Epidermal melanocyte (primary cell): ENCODE results near the gene MYO1D.
"Not testable (repeated sequence)": the region's sequence is repeated elsewhere in the genome, so short reads cannot be mapped to it uniquely, and the experiment has no call there.

Experiments
- DNase-seq: peaks from one replicate; pipeline ENCODE4 v3.0.0; 2011; ENCODE audit warnings: low spot score; ENCODE audit not compliant: insufficient read length

MYO1D gene

DNA sequence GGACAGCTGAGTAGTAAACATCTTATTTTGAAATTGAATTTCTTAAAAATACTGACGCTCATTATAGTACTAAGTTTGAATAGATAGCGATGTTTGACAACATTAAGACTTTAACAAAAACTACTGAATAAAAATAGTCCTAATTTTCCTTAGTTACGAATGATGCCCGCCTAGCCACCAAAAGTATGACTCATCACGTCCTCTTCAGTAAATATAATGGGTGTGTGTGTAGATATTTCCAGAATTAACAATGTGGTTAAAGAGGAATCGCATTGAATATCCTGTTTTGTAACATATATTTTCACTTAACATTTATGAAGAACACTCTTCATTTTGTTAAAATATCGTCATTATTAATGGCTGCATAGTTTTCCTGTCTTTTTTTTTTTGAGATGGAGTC, 187.6 kb downstream of the MYO1D start:
- DNase-seq: no peak

DNA sequence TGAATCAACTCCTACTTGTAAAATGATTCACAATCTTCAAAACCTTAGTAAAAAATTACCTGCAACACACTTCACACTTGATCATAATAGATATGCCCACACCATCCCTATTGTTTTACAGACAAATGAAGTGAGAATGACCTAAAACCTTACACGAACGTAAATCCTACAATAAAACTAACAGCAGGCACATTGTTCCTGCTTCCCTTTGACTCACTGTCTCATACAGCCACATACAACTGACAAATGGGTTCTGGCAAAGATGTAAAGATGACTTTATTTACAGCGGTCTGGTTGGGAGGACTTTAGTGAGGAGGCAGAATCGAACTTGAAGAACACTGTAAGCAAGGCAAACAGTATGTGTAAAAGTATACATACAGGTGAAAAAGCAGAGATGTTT, 188.7 kb downstream of the MYO1D start:
- DNase-seq: no peak

DNA sequence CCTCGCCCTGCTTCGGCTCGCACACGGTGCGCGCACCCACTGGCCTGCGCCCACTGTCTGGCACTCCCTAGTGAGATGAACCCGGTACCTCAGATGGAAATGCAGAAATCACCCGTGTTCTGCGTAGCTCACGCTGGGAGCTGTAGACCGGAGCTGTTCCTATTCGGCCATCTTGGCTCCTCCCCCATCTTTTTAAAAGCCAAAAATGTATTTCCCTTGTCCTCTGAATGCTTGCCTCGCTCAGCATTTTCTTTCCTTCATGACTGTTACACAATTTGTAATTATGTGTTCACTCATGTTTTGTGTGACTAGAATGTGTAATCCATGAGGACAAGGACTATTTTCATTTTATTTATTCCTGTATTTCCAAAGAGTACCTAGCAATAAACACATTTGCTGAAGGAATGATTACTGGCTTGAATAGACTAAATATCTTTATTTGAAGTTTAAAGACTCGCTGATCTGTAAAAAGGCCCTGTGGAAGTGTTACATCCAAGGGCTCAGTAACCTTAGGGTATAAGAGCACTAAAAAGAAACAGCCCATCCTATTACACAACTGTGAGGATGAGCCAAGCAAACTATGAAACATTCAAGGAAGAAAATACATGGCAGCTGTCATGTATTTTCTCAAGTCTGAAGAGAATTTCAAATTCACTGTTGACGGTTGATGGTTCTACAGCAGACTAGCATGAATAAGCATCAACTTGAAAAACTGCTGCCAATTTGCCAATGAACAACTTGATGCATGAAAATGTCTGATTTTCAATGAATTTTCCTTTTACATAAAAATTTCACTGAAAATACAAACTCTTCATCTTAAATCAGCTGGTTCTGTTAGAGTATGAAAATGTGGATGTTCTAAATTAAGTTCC, 192.6 kb downstream of the MYO1D start:
- no peak for DNase-seq

DNA sequence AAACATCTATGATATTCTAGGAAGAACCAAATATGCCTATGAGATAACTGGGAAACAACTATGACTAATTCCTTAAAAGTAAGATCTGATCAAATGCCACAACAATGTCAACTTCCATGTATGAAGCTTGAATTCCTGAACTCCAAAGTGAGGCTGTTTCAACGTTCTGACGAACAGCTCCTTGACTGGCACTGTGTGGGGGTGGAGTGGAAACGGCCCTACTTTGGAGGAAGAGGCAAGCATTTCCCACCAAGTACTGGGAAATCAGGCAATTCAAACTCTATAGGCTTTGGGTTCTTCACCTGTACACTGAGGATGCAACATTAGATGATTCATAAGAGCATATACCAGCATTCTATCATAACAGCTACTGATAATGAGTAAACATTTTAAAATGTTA, 203.0 kb downstream of the MYO1D start:
- DNase-seq: no peak

DNA sequence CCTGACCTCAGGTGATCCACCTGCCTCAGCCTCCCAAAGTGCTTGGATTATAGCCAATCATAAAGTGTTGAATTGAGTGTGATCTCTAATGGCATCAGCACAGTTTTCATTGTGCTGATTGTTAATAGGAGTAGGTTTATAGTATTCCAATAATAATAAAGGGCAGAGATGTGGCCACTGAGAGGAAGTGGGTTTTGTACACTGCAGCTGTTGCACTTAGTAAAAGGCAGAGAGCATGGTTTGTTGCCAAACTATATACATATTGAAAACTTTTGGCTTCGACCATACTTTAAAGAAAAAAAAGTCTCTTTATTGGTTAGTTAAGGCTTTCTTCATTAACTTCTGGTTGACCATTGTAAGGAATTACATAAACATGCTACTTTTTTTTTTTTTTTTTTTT, 204.2 kb downstream of the MYO1D start:
- DNase-seq: no peak

DNA sequence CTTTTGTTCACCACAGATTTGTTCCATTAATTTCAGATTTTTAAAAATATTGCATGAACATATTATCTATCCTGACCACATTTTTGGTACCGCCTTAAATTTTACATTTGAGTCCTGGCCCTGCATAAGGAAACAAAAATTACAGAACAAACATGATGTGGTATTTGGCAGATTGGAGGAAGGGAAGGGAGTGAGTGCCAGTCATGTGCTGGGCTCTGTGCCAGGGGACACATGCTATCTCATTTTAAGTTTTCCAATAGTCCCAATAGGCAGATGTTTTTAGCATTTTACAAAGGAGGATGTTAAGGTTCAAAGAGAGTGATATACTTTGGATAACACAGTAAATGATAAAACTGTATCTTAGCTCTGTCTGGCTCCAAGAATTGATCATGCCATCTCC, 205.0 kb downstream of the MYO1D start:
- DNase-seq: no peak

DNA sequence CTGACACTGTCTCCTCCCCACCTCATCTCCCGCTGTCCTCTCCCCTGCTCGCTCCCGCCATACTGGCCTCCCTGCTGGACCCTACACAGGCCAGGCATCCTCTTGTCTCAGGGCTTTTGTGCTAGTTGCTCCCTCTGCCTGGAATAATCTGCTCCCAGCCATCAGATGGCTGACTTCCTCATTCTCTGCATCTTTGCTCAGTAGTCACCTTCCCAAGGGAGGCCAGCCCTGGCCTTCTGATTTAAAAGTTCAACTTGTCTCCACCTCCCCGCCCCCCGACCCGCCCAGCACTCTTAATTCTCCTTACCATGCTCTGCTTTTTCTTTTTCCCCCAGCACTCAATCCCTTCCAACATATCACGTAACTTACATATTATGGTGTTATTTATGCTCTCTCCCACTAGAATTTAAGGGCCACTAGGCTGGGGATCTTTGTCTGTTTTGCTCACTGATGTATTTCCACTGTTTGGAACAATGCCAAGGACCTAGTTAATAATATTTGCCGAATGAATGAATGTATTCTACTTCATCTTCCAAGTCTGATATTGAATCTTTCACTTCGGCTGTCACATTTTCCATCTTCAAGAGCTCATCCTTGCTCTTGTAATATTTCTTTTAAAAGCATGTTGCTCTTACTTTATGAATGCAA, 211.9 kb downstream of the MYO1D start:
- DNase-seq: no peak

DNA sequence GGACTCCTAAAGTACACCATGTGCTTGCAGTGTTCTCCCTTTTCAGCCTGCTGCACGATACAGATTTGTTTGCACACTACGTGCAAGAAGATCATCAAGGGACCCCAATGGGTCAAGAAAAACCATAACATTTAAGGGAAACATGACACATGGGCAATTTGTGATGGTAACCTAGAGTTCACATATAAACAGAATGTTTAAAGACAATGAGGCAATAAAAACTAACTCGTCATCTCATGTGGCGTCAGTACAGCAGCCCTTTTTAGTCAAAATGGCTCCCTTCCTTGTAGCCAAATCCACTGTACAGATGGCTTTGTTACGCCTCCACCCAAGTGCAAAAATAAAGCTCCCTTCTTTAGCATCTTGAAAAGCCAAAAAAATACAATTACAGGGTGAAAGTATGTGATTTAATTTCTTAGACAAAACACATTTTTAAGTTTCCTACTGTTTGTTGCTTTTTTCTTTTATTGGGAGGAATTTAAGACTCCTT, 216.4 kb downstream of the MYO1D start:
- no peak for DNase-seq

DNA sequence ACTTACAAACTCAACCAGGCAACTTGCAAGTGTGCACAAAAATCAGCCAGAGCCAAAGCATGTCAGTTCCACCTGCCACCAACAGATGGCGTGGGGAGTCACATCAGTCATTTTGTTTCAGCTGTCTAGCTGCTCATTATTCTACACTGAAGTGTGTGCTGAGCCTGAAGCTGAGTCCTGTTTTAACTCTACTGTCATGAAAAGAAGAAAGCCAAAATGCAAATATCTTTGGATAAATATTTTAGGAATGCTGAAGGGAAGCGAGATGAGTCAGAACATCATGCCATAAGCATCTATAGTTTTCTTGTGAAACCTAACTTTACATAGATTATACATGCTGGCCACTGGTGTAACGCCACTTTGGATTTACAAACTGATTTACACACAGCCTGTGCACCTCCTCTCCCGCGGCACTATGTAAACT, 217.5 kb downstream of the MYO1D start:
- peak; percentile 82 for DNase-seq

DNA sequence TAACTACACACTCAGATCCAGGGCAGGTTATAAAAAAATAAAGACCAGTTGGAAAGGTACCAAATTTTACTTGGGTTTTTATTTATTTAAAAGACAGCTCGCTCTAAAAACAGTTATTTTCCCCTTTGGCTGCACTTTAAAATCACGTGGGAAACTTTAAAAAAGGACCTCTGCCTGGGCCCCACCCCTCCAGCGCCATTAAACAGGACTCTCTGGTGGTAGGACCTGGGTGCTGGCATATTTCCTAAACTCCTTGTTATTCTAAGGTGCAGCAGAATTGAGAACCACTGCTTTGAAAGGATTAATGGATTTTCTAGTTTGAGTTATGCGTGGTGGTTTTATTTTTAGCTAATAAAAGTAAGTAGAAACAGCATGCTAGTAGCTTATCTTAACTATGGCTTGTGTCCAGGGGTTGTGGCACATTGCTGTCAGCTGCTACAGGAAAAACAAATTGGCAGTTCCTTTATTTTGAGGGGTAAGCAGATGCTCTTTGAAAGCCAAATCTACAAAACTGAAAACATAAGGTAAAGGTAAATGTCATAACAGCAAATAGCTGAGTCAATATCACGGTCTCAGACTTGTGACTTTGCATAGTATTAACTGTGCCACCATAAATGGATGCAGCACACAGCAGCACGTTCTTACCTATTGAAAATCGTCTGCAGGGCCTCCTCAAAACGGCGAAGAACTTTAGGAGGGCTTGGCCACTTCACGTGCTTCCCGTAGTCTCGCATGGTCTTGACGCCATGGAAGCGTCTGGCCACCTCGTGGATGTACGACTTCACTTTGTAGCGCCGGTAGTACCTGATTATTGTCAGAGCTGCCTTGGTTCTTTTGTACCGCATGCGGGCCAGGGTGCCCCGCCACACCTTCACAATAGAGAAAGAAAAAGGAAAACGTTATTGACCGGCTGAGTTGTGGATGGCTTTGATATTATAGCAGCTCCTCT, 218.2 kb downstream of the MYO1D start:
- DNase-seq: no peak

DNA sequence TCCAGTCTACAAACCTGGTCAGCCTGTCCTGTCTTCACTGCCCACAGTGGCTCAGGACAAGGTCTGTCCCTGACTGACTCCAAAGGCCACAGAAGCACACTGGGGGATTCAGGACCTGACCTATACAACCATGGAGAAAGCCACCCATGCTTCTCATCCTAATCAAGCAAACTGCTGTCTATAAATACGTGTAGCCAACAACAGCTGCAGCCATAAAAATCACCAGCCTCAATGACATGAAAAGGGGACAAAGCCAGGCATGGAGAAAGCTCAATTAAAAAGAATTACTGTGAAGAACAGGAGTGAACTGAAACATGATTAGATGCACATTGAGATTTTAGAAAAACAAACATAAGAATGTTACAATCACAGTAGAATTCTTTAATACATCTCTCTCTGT, 220.0 kb downstream of the MYO1D start:
- DNase-seq: no peak

DNA sequence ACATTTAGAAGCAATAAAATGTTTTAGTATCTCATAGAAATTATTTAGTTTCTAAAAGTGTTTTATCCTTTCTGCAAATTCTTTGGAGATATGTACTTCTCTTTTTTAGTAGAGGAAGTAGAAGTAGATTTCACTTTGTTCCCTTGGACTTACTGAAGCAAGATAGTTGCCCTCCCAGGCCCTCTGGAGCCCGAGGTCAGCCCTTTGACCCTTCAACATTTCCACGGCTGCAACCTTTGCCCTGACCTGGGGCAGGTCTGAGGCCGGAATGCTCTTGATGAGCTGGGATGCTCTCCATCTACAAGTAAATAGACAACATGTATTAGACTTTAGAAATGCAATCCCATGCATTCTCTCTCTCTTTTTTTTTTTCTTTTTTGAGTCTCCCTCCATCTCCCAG, 222.6 kb downstream of the MYO1D start:
- DNase-seq: no peak

DNA sequence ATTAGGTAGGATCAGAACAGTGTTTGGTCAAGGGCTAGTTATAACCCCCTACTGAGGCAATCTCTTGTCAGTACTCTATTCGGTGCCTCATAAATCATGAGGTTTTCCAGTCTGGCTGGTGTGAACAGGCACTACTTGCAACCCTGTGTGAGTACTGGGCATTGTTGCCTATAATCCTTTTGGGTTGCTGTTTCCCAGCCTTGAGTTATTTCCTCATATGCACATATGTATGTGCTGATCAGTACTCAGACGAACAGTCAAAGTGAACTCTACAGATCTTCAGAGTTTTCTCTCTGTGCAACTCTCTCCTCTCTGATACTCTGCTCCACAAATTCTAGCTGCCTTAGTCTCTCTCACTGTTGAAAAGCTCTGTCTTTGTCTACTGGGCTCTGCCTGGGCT, 225.8 kb downstream of the MYO1D start:
- no peak for DNase-seq

DNA sequence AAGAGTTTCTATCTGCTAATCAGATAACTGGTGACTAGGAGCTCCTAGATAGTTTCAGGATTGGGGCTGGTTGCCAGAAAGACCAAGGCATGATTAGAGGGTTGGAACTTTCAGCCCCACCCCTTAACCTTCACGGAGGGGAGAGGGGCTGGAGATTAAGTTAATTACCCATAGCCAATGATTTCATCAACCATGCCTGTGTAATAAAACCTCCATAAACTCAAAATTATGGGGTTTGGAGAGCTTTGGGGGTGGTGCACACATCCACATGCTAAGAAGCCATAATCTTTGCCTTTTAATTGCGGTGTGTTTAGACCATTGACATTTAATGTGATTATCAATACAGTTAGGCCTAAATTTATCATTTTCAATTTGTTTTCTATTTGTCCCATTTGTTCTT, 228.5 kb downstream of the MYO1D start:
- no peak for DNase-seq

DNA sequence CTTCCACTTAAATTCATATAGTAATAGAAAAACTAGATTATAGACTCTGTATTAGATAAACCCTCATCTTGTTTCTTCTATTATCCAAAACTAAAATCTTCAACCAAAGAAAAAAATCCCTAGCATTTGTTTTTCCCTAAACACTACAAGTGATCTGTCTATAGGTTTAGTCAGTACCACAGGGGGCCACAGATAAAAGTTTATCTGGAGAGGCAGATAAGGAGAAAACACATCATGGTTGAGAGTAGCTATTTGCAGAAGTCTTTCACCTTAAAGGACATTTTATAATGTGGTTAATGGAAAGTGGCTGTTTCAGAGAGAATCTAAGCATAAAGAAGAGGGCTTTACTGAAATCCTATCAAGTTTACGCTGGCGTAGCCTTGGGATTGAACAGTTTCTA, 230.0 kb downstream of the MYO1D start:
- DNase-seq: no peak

DNA sequence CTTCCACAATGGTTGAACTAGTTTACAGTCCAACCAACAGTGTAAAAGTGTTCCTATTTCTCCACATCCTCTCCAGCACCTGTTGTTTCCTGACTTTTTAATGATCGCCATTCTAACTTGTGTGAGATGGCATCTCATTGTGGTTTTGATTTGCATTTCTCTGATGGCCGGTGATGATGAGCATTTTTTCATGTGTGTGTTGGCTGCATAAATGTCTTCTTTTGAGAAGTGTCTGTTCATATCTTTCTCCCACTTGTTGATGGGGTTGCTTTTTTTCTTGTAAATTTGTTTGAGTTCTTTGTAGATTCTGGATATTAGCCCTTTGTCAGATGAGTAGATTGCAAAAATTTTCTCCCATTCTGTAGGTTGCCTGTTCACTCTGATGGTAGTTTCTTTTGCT, 235.4 kb downstream of the MYO1D start:
- DNase-seq: not testable (repeated sequence)

DNA sequence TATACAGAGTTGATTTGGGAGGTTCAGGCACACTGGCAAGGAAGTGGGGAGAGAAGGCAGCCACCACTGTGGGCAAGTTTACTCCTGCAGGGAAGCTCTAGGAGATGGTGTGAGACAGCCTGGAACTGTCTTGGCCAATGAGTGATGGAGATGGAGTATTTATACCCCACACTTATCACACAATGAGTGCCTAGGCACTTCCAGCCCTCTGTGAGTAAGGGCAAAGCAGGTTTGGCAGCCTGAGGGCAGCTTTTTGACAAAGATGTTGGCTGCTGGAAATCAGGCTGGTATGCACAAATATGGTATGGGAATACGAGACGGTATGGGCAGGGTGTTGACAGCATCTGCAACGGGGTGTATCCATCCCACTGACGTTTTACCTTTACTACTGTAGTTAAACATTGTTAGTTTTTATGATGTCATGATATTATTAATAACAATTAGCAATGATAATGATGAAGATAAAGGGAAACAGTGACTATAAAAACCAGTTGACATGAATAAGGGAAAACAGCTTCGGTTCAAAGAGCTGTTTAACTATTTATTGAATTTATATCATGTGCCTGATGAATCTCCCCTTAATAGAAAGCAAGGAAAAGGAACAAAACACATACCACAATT, 240.2 kb downstream of the MYO1D start:
- no peak for DNase-seq

DNA sequence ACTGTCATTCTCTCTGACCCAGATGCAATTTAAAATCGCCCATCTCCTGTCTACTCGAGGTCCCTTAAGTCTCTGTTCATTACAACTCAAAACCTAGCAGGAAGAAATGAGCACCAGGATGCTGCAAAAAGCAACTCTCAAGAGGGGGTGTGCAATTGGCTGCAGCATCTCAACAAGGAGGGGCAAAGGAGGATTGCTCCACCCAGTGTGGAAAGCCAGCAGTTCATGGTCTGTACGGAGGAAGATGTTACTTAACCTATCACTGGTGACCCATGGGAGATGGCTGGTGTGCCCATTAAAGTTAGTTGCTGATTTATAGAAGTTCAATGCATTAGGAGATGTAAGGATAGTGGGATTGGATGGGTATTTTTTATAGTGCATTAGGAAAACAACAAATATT, 242.8 kb downstream of the MYO1D start:
- no peak for DNase-seq

DNA sequence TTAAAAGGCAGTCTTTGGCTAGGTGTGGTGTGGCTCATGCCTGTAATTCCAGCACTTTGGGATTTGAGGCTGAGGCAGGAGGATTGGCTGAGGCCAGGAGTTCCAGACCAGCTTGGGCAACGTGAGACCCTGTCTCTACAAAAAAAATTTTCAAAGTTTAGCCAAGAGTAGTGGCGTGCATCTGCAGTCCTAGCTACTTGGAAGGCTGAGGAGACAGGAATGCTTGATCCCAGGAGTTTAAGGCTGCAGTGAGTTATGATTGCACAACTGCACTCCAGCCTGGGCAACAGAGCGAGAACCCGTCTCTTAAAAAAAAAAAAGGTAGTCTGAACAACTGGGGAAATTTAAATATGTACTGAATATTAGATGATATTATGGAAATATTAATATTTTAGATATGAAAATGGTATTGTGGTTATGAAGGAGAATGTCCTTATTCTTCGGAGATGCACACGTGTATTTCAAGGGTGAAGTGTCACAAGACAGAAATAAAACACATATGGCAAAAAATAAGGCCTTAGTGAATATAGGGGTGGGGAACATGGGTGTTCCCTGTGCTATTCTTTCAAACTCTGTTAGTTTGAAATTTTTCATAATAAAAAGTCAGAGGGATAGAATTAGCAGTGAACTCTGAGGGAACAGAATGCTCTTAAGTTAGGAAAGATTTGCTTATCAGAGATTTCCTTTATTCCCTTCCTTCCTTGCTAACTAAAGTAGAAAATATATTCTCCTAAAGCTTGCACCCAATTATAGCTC, 245.4 kb downstream of the MYO1D start:
- DNase-seq: no peak

DNA sequence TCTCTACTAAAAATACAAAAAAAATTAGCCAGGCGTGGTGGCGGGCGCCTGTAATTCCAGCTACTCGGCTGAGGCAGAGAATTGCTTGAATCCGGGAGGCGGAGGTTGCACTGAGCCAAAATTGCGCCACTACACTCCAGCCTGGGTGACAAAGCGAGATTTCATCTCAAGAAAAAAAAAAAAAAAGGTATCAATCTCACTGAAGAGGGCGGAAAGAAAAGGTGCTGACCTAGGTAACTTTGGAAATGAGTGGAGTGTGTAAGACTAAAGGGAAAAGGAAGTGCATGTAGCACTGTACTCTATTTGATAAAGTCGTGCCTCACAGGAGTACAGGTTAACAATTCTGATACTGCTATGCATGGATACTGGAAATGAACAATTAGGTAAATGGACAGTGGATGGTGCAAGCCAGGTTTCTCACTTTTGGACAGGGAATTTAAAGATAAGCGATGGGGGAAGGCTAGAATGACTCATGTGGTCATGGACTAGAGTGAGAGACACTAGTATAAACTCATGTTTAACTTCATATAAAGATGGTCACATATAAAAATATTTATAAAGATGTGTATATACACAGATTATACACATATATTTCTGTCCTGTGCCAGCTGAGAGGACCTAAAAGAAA, 247.2 kb downstream of the MYO1D start:
- DNase-seq: no peak
